Gastroesophageal sphincter (tissue), 4 donors: Measurements from ENCODE around the gene NISCH. TPM values are rescaled to one million over a fixed set of nuclear protein-coding genes. Genes with fewer than 3 reads are reported as not detected.

Source experiments
- ATAC-seq: fragments of 150-250 bp; one replicate; pipeline ENCODE4 v1.9.1; 2016; ENCODE audit warnings: mild to moderate bottlenecking, moderate library complexity
- H3K27ac ChIP-seq, 4 donors: fragments of 200-600 bp; sonication (generic) in 3 of 4; 1 replicate in 3 of 4; 2 replicates in 1 of 4; pipeline ENCODE4 v1.5.1; 2016 to 2019
- H3K27me3 ChIP-seq: fragments of 200-600 bp; sonication (generic); one replicate; pipeline ENCODE4 v1.5.1; 2019
- H3K36me3 ChIP-seq, 2 donors: fragments of 200-600 bp; sonication (generic); one replicate each; pipeline ENCODE4 v1.5.1; 2019; ENCODE audit warnings: control low read depth in 1 of 2
- H3K4me1 ChIP-seq, 3 donors: fragments of 200-600 bp; sonication (generic); 1 replicate in 2 of 3; 2 replicates in 1 of 3; pipeline ENCODE4 v1.5.1; 2016 to 2019; ENCODE audit warnings: control low read depth in 2 of 3
- H3K4me3 ChIP-seq, 2 donors: fragments of 200-600 bp; sonication (generic); one replicate each; pipeline ENCODE4 v1.5.1; 2019; ENCODE audit warnings: mild to moderate bottlenecking in 1 of 2, moderate library complexity in 1 of 2
- H3K9me3 ChIP-seq, 3 donors: fragments of 200-600 bp; sonication (generic); one replicate each; pipeline ENCODE4 v1.5.1; 2017 to 2019; ENCODE audit warnings: control low read depth in 2 of 3
- EP300 ChIP-seq: sonication (generic); formaldehyde crosslinking; IDR thresholded peaks from one replicate; pipeline ENCODE4 v1.6.1; 2017; ENCODE audit warnings: antibody characterized with exemption, mild to moderate bottlenecking
- POLR2A ChIP-seq, 2 donors: fragments of 450-650 bp; IDR thresholded peaks; one replicate each; pipeline ENCODE4 v1.6.1; 2017; ENCODE audit warnings: antibody characterized with exemption in 2 of 2, mild to moderate bottlenecking in 2 of 2, moderate library complexity in 1 of 2
- POLR2AphosphoS5 ChIP-seq: sonication (generic); formaldehyde crosslinking; IDR thresholded peaks from one replicate; pipeline ENCODE4 v1.6.1; 2017; ENCODE audit warnings: antibody characterized with exemption
- WGBS, 2 donors: methylation state at CpG; one replicate each; pipeline ENCODE4 v1.1.5; 2018; ENCODE audit warnings: low coverage in 1 of 2; 5-methylcytosine and 5-hydroxymethylcytosine counted together
- total RNA-seq, 4 donors: library from RNA; depleted of rRNA; stranded (reverse); fragments of >200 nt; gene quantifications; one replicate each; pipeline ENCODE4 v1.1.0, GENCODE V29; 2016
- TF ChIP-seq, protein P1 (sequence below), 4 experiments: fragments of 200-600 bp in 2 of 4; fragments of 450-650 bp in 2 of 4; sonication (generic) in 1 of 4; IDR thresholded peaks; one replicate each; pipeline ENCODE4 v1.5.1; 2017 to 2019; ENCODE audit warnings: antibody characterized with exemption in 4 of 4, mild to moderate bottlenecking in 2 of 4, moderate library complexity in 2 of 4

Gene NISCH
- total RNA-seq, 4 donors from 2014 or later, result 56.7 to 95.9 (median 78.9) TPM

DNA sequence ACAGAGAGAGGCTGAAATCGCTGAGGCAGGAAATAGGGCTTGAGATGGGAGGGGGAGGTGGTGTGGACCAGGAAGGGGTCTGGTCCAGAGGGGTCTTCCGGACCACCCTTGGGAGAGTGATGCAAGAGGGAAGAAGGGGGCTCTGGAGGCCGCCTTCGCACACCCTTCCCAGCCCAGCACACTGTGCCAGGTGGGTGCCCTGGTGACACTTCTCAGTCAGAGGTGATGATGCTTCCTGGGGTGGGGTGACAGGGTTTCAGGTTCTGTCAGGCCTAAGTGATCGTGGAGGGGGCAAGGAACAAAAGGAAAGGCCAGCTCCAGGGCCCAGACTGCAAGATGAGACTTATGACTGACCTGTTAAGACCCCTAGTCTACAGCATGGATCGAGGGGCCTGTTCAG is 23.2 kb upstream of the NISCH start:
- 76 to 91% methylated on average over 4 of the region's 6 CpGs for WGBS, 2 donors
- H3K36me3 ChIP-seq, result no peaks in the 10 kb centered on the region

DNA sequence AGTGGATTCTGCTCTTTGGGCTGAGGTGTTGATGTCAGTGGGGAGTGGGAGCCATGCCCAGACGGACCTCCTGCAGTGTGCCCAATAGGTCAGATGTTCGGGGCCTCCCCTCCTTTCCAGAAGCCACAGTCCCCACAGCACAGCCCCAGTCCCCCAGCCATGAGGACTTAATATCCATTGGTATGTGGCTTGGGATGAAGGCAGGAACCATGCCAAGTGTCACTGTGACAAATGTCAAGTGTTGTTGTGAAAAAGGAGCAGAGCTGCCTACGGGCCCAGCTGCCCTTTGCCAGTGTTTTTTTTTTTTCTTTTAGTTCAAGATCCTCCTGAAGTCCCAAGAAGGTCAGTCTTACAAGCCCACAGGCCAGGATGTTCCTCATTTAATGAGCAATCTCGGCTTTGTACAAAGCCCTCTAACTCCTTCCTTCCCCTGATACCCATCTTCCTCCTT is 22.7 kb upstream of the NISCH start:
- WGBS, 2 donors, result 38 to 78% methylated on average over 1 to 2 of the region's 4 CpGs
- Histone ChIP-seq H3K4me1 (peaks cover 0 to 25% (median 0%) of the 10 kb centered on the region in 3 donors), H3K27me3 (no peaks in the 10 kb centered on the region), H3K4me3 (no peak overlapping the region), H3K27ac (peak overlapping the region in 1 of 4 donors; percentile 31), H3K9me3 (no peaks in the 10 kb centered on the region), H3K36me3 (no peaks in the 10 kb centered on the region)
- TF ChIP-seq POLR2A (IDR thresholded peaks at IDR 0.05) (no peak), POLR2AphosphoS5 (no peak), EP300 (no peak)
- TF ChIP-seq, protein P1, sequence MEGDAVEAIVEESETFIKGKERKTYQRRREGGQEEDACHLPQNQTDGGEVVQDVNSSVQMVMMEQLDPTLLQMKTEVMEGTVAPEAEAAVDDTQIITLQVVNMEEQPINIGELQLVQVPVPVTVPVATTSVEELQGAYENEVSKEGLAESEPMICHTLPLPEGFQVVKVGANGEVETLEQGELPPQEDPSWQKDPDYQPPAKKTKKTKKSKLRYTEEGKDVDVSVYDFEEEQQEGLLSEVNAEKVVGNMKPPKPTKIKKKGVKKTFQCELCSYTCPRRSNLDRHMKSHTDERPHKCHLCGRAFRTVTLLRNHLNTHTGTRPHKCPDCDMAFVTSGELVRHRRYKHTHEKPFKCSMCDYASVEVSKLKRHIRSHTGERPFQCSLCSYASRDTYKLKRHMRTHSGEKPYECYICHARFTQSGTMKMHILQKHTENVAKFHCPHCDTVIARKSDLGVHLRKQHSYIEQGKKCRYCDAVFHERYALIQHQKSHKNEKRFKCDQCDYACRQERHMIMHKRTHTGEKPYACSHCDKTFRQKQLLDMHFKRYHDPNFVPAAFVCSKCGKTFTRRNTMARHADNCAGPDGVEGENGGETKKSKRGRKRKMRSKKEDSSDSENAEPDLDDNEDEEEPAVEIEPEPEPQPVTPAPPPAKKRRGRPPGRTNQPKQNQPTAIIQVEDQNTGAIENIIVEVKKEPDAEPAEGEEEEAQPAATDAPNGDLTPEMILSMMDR (IDR thresholded peaks at IDR 0.05), result no peak
- no peak for ATAC-seq

More for the DNA sequence above, 23.2 kb upstream of the NISCH start:
- H3K9me3 ChIP-seq, result no peaks in the 10 kb centered on the region
- peak overlapping the region in 1 of 4 donors; percentile 31 for H3K27ac ChIP-seq
- H3K4me1 ChIP-seq, result peaks cover 0 to 25% (median 0%) of the 10 kb centered on the region in 3 donors
- no peak for TF ChIP-seq EP300
- TF ChIP-seq, protein P1 (IDR thresholded peaks at IDR 0.05), result no peak
- no peak for TF ChIP-seq POLR2AphosphoS5
- TF ChIP-seq POLR2A (IDR thresholded peaks at IDR 0.05), result no peak
- no peak for ATAC-seq
- H3K27me3 ChIP-seq, result no peaks in the 10 kb centered on the region
- no peak overlapping the region for H3K4me3 ChIP-seq

DNA sequence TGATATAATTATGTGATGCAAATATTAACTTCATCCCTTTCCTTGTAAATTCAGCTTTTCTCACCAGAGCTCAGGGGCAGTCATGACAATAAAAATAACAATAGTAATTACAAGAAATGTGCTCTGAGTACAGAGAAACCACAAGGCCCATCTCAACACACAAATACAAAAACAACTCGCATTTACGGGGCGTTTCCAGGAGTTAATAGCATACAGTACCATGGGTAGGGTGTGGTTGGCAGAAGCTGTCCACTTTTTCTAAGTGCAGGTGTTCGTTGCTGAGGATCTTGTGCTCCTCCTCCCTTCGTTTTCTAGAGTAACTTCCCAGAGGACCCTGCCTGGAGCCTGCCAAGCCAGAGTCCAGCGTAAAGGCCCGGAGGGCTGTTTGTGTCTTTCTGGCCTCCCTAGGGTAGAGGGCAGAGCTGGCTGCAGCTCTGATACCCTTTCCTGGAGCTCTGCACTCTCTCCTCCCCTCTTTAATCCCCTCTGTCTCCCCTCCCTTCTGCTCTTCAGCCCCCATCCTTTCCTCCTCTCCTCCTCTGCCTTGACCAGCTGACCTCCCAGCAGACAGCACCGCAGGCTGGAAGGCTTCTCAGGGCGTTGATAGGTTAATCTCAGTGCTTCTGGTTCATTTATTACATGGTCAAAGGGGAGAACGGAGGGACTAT is 21.9 kb upstream of the NISCH start:
- Histone ChIP-seq H3K4me3 (no peak overlapping the region), H3K9me3 (no peaks in the 10 kb centered on the region), H3K27ac (peak overlapping the region in 3 of 4 donors; percentile 12 to 32 (median 31)), H3K4me1 (peaks cover 0 to 24% (median 0%) of the 10 kb centered on the region in 3 donors), H3K36me3 (no peaks in the 10 kb centered on the region), H3K27me3 (no peaks in the 10 kb centered on the region)
- no peak for TF ChIP-seq POLR2A (IDR thresholded peaks at IDR 0.05)
- TF ChIP-seq EP300, result no peak
- no peak for TF ChIP-seq POLR2AphosphoS5
- TF ChIP-seq, protein P1 (IDR thresholded peaks at IDR 0.05), result no peak
- whole genome bisulfite sequencing, 2 donors, result 64 to 70% methylated on average over 6 to 9 of the region's 10 CpGs
- no peak for ATAC-seq

DNA sequence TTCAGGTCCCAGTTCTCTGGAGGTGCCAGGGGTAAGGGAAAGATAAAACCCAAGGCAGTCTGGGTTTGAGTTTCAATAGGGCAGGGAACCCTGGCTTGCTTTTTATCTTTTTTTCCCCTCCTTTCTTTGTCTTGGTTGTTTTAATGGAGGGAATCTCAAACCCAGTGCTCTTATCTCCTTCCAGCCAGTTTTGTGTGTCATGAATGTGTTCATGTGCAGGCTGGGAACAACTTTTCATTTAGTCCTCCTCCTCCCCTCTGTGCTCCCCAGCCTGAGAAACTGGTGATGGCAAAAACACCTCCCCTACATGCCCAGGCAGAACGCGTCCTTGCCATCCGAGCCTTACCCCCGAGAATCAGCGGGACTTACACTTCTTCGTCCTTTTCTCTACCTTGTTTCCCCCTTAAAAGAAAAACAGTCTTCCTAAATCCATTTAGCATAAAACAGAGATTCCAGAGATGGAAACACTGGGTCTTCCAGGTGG is 21.4 kb upstream of the NISCH start:
- Histone ChIP-seq H3K9me3 (no peaks in the 10 kb centered on the region), H3K27me3 (no peaks in the 10 kb centered on the region), H3K4me3 (no peak overlapping the region), H3K36me3 (no peaks in the 10 kb centered on the region), H3K4me1 (peaks cover 0 to 19% (median 0%) of the 10 kb centered on the region in 3 donors), H3K27ac (peak overlapping the region in 3 of 4 donors; percentile 12 to 32 (median 25))
- WGBS, 2 donors, result 79% methylated on average over 6 of the region's 6 CpGs; no CpG with 5 or more reads in 1 of the 2 donors
- ATAC-seq, result no peak
- TF ChIP-seq POLR2AphosphoS5, result no peak
- TF ChIP-seq, protein P1 (IDR thresholded peaks at IDR 0.05), result no peak
- no peak for TF ChIP-seq EP300
- TF ChIP-seq POLR2A (IDR thresholded peaks at IDR 0.05), result no peak
